Activated naive CD4-positive, alpha-beta T cell treated with anti-CD3 and anti-CD28 coated beads for 36 hours (primary cell): ENCODE data around the gene IFI44. TPM values are rescaled to one million over a fixed set of nuclear protein-coding genes. Genes with fewer than 3 reads are reported as not detected.

Experiments used
- CTCF ChIA-PET: fragments of 350-600 bp; sonication (Branson Sonifier 250); formaldehyde crosslinking; loops from one replicate; lab custom pipeline; 2021; ENCODE audit warnings: antibody characterized with exemption; lab: Charles Lee
- DNase-seq: peaks from one replicate; pipeline ENCODE4 v3.0.0-alpha.2; 2020
- H3K27ac Mint-ChIP-seq: one replicate; pipeline ENCODE4 v1.8.0; 2021; ENCODE audit warnings: mild to moderate bottlenecking, mixed read lengths
- H3K27me3 Mint-ChIP-seq: one replicate; pipeline ENCODE4 v1.8.0; 2021; ENCODE audit warnings: low read depth, mixed read lengths
- H3K36me3 Mint-ChIP-seq: one replicate; pipeline ENCODE4 v1.8.0; 2021; ENCODE audit warnings: low read depth, mixed read lengths
- H3K4me1 Mint-ChIP-seq: one replicate; pipeline ENCODE4 v1.8.0; 2021; ENCODE audit warnings: low read depth, mixed read lengths
- H3K4me3 Mint-ChIP-seq: one replicate; pipeline ENCODE4 v1.8.0; 2021; ENCODE audit warnings: mild to moderate bottlenecking, moderate library complexity, mixed read lengths
- H3K9me3 Mint-ChIP-seq: one replicate; pipeline ENCODE4 v1.8.0; 2021; ENCODE audit warnings: mixed read lengths
- intact Hi-C: fragments of 100-400 bp; cut with micrococcal nuclease; formaldehyde crosslinking; loops from one replicate; pipeline ENCODE4 v1.15.1; 2023
- total RNA-seq, 2 experiments: library from RNA; stranded (reverse); gene quantifications; one replicate each; pipeline ENCODE4 v1.2.3, GENCODE V29; 2021

Gene IFI44
- total RNA-seq, 2 experiments from 2014 or later: 40.1 to 42.3 TPM

DNA sequence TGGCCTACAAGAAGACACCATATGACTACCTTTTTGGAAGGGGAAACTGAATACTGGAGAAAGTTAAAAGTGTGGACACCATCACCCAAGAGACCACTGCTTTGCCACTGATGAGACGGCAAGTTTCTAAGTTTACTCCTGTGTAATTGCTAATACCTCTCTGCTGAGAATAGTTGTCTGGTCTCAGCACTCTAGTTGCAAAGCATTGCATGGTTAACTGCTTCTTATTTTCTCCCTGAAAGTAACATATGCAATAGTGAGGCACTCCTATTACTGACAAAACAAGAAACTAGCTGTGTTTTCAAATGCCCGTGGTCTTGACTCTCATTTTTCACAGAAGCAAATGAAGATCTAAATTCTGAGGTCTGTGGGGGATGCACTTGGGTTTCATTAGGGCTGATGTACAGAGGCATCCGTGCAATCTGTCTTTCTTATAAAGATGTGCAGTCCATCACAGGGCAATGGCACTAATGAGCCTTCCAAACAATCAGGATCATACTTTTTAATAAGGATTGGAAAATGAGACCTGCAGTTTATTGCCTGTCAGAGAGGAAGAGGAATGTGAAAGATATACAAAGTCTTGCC, 62.9 kb downstream of the IFI44 start:
- intact Hi-C loops: no loop called here
- Mint-ChIP-seq H3K27ac (no peak overlapping the region), H3K36me3 (no peaks in the 10 kb centered on the region), H3K4me3 (no peak overlapping the region), H3K27me3 (peaks cover 7% of the 10 kb centered on the region), H3K4me1 (no peaks in the 10 kb centered on the region), H3K9me3 (no peaks in the 10 kb centered on the region)
- no peak for DNase-seq
- CTCF ChIA-PET: no interaction called here

DNA sequence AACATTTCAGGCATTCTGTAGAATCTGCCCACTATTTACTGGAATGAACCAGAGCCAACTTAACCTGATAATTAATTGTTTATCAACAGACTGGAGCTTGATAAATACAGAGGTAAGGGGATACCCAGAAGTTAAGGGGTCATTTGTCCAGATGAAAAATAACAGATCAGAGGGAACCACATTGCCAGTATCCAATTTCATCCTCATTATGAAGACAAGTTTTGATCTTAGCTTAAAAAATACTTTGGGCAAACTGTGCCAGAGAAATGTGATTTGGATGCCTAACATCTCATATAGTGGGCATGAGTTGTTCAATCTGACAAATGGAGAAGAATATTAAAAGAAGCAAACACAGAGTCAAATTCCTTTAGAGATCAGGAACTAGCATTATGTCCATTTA, 63.7 kb downstream of the IFI44 start:
- no peaks in the 10 kb centered on the region for H3K9me3 Mint-ChIP-seq
- H3K36me3 Mint-ChIP-seq: no peaks in the 10 kb centered on the region
- no peak overlapping the region for H3K27ac Mint-ChIP-seq
- peaks cover 7% of the 10 kb centered on the region for H3K27me3 Mint-ChIP-seq
- intact Hi-C loops: no loop called here
- no peaks in the 10 kb centered on the region for H3K4me1 Mint-ChIP-seq
- DNase-seq: no peak
- H3K4me3 Mint-ChIP-seq: no peak overlapping the region
- CTCF ChIA-PET: no interaction called here

Other genes with a start within 250 kb of the IFI44 start
- gene PTGFR, start 158.9 kb upstream of the IFI44 start, total RNA-seq: not detected
- gene IFI44L, start 29.4 kb upstream of the IFI44 start, total RNA-seq: 10 to 100 TPM; 79.2 to 79.7 TPM